ENCODE data around the gene TMSB15C.

Gene TMSB15C

GRCh38 chrX:104039689-104040505 is 36.1 kb downstream of the TMSB15C start, which contains the start of gene H2BW2:
Gene H2BW2, plus strand, starts transcription at chrX:104039956. Its CDS starts 39 bp downstream, at chrX:104039995.
- Histone ChIP-seq H3K23ac (ENCODE audit: low read length) (no peak within 1 kb of the TSS), H3K4me3 (ENCODE audit: low read length) (no peak within 1 kb of the TSS), H2BK120ac (ENCODE audit: low read depth, low read length) (no peak within 1 kb of the TSS), H4K5ac (ENCODE audit: low read length) (no peak within 1 kb of the TSS), H3K36me3 (ENCODE audit: control insufficient read depth, insufficient read depth, low read length) (no peaks in the 10 kb centered on the region), H3K79me2 (ENCODE audit: control insufficient read depth, insufficient read depth, low read length) (no peaks in the 10 kb centered on the region), H3K56ac (ENCODE audit: low read length) (no peak within 1 kb of the TSS), H3K4me1 (ENCODE audit: control insufficient read depth, low read depth, low read length) (no peaks in the 10 kb centered on the region), H3K4ac (ENCODE audit: low read depth, low read length) (no peak within 1 kb of the TSS), H3K9ac (ENCODE audit: low read length) (no peak within 1 kb of the TSS), H3K4me2 (ENCODE audit: low read length) (no peak within 1 kb of the TSS), H4K8ac (ENCODE audit: low read depth, low read length) (no peak within 1 kb of the TSS), H2BK5ac (ENCODE audit: low read length) (no peak within 1 kb of the TSS), H2AK5ac (ENCODE audit: low read length) (no peak within 1 kb of the TSS), H3K27ac (ENCODE audit: low read depth, low read length) (no peak within 1 kb of the TSS), H3K27me3 (ENCODE audit: insufficient read depth, low read length, poor library complexity) (no peaks in the 10 kb centered on the region), H2BK15ac (replicated peaks; ENCODE audit: low read depth) (no peak within 1 kb of the TSS), H3K79me1 (ENCODE audit: low read length) (no peaks in the 10 kb centered on the region), H3K18ac (ENCODE audit: low read length) (no peak within 1 kb of the TSS)
- no CpG with 5 or more reads among the region's 39 CpGs for WGBS (ENCODE audit: extremely low coverage, insufficient coverage, low lambda C conversion rate)
- no peak for DNase-seq

Data from mesendoderm (in vitro differentiated cells).